ENCODE measurements around the gene BAIAP2. TPM values are rescaled to one million over a fixed set of nuclear protein-coding genes. Genes with fewer than 3 reads are reported as not detected.
A peak's percentile ranks its signal among the peaks of the same experiment; 100 is the strongest.

Gene BAIAP2
- total and polyA plus RNA-seq, 2 of the 13 experiments (the other 11 are each of a cell fraction or from before 2014, with no cell fraction given), result 22.5 to 24.0 TPM

- TF ChIP-seq TRAFD1 (CRISPR knock-in tag; IDR thresholded peaks at IDR 0.05; ENCODE audit: borderline replicate concordance) (0 out of 2 replicates have a peak, but pooled peaks have one; percentile 72), ZNF598 (CRISPR knock-in tag; IDR thresholded peaks at IDR 0.05; ENCODE audit: borderline replicate concordance) (0 out of 2 replicates have a peak, but pooled peaks have one; percentile 17), MXD1 (CRISPR knock-in tag; IDR thresholded peaks at IDR 0.05) (no peak), ZBTB37 (CRISPR knock-in tag; IDR thresholded peaks at IDR 0.05) (peak; percentile 90), ZNF737 (CRISPR knock-in tag; IDR thresholded peaks at IDR 0.05; ENCODE audit: borderline replicate concordance) (0 out of 2 replicates have a peak, but pooled peaks have one; percentile 51), WIZ (CRISPR knock-in tag; IDR thresholded peaks at IDR 0.05) (no peak), ZNF256 (CRISPR knock-in tag; conservative IDR thresholded peaks at IDR 0.05) (no peak), HIVEP1 (CRISPR knock-in tag; IDR thresholded peaks at IDR 0.05) (no peak), SRSF9 (IDR thresholded peaks at IDR 0.05; ENCODE audit: borderline replicate concordance, insufficient read depth, low read depth, low read length, poor library complexity, severe bottlenecking) (no peak), PRDM15 (CRISPR knock-in tag; IDR thresholded peaks at IDR 0.05) (no peak), ARID4A (CRISPR knock-in tag; IDR thresholded peaks at IDR 0.05; ENCODE audit: borderline replicate concordance) (peak; percentile 58; the same call in 1 of the 2 replicates), ZNF574 (CRISPR knock-in tag; IDR thresholded peaks at IDR 0.05) (no peak)
Observed at GRCh38 chr17:81000631-81001357, 34.2 kb upstream of the BAIAP2 start (continued).
